ENCODE results near the gene POU4F1.

The POU4F1 gene

GRCh38 chr13:78589206-78589605 lies 14.1 kb downstream of the POU4F1 start:
- no peak for DNase-seq

GRCh38 chr13:78587395-78587794 lies 16.0 kb downstream of the POU4F1 start:
- DNase-seq = no peak

GRCh38 chr13:78586706-78587105 lies 16.6 kb downstream of the POU4F1 start:
- no peak for DNase-seq

GRCh38 chr13:78576261-78576660 lies 27.1 kb downstream of the POU4F1 start:
- no peak for DNase-seq

- no peak for DNase-seq
Observed at GRCh38 chr13:78572459-78572858, 30.9 kb downstream of the POU4F1 start.

- DNase-seq = no peak
Observed at GRCh38 chr13:78569029-78569428, 34.3 kb downstream of the POU4F1 start.

- no peak for DNase-seq
Observed at GRCh38 chr13:78566631-78567030, 36.7 kb downstream of the POU4F1 start.

GRCh38 chr13:78562237-78562889 lies 41.0 kb downstream of the POU4F1 start:
- no peak for DNase-seq
